ENCODE data around the gene MTERF2.
A peak's percentile ranks its signal among the peaks of the same experiment; 100 is the strongest.

The MTERF2 gene

DNA sequence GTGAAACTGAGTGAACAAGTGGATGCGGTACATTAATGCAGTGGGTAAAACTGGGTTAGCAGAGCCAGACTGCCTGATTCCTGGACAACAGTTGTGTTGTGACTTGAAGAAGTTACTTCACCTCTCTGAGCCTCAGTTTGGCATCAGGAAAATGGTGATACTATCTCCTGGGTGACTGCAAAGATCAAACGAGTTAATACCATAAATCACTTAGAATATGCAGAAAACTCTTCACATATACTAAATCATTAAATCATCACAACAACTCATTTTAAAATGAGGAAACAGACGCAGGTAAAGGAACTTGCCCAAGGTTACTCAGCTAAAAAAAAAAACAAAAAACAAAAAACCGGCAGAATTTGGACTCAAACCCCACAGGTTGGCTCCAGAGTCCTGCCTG, 811 bp downstream of the MTERF2 start:
- DNase-seq: peak; percentile 24

DNA sequence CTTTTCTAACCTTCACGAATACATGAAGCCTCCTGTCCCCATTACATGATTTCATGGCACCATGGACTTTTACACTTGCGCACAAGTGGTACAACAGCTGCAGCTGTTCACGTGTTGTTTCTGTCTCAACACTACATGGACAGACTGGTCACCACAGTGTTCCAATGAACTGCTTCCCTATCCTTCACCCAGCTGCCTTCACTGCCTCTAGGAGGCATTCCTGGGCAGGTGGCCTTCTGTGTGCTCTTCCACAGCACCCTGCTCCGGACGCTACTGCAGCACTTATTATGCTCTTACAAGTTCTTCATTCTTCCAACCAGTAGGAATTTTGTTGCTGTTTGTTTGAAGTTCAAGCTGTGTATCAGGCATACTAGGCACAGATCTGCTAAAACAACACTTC, 1.5 kb downstream of the MTERF2 start:
- DNase-seq: no peak

- peak; percentile 92 for DNase-seq
These were observed 2.3 kb downstream of the MTERF2 start for GRCh38 chr12:106984588-106985137.

DNA sequence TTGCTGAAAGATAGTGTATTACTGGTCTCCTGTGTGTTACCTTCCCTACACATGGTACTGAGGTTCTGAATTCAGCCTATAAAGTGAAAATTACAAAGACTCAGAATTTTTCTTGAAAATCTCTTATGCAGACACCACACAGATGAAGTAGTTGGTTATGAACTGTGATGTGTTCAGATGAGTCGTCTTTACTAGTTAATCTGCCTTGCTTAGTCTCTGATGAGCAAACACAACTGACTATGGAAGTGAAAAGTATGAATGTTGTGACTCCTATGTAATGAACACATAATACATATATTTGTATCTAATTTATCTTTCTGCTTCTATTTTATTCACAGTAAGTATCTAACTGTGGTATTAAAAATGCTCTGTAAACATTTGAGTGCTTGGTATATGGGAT, 4.7 kb downstream of the MTERF2 start:
- DNase-seq: no peak

GRCh38 chr12:106981788-106982187, 5.2 kb downstream of the MTERF2 start:
- no peak for DNase-seq

DNA sequence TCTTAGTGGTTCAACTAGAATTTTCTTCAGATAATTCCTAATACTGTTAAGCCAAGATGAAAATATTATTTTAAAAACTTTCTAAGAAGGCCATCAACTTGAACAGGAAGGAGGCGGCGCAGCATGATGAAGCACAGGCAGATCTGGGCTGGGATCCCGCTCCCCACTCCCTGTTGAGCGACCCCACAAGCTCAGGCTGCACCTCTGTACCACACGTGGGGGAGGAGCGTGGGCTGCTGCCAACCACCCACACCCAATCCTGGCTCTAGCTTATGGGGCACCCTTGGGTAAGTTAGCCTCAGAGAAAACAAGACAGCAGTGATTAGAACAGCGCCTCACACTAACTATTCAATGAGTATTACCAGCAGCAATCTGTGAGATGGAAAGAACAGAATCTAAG, 6.0 kb downstream of the MTERF2 start:
- DNase-seq: no peak

DNA sequence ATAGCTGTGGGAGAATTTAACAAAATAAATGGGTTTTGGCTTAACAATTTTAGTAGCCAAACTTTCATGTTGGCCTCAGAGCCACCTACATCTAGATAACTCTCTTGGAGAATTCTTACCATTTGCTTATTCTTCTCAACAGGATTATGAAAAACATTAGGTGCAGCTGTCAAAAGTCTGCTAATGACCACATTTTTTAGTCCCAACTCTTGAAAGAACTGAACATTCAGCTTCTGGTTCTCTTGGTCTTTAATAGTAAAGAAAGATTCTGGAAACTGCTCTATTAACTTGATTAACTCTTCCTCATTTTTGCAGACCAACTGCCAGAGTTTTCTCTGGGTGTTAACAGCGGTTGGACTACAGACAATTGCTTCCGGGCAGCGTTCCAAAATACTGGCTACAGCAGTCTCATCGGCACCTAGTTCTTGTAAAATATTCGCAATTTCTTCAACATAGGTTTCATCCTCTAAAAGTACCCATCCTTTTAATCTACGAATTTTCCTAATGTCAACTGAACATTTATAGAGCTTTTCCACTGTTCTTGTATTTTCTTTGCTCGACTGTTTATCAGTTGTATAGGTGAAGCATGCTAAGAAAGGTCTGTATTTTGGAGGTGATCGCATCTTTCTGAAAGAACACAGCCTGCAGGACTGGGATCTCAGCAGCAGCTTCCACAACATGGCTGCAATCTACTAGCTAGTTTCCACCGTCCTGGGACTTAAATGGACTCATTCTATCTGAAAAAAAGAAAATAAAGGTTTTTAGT, 8.7 kb downstream of the MTERF2 start:
- DNase-seq: no peak

DNA sequence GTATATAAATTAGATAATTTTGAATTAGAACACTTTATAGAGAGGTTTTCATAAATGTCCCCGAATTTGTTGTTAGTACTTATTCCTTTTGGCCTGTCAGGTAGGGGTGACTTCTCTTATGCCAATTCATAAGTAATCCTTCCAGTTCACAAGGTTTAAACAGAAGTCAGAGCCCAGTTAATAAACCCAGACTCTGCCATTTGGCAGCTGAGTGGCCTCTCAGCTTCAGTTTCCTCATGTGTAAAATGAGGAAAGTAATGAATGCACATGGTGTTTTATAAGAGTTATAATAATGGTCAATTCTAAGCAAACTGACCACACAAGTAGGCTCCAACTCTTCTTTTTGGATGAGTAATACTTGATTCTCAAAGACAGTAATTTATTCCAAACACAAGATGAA, 10.3 kb downstream of the MTERF2 start:
- no peak for DNase-seq

DNA sequence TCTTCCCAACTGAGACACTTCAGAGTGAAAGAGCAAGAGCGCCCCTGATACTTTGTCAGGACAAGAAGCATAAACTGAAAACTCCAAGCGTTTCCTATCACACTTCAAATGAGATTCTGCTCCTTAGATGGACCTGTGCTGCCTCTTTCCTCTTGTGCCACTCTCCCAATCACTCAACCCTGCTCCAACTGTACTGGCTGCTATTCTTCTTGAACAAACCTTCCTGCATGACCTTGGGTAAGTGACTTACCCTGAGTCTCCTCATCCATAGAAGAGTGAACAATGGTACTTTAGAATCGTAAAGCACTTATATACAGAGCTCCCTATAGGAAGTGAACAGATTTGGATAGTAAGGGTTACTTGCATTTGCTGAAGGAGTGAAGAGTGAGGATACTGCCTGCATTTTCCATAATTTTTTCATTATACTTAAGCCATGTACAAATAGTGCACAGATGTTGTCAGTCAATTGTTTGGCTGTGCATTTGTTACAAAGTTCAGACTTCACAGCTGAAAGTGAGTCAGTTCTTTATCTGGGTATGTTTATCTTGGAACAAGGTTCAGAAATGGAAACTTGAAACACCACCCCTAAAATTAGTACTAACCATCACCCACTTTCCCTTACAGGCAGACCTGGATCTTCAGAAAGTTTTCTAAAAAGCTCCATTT, 10.8 kb downstream of the MTERF2 start:
- peak; percentile 9 for DNase-seq

DNA sequence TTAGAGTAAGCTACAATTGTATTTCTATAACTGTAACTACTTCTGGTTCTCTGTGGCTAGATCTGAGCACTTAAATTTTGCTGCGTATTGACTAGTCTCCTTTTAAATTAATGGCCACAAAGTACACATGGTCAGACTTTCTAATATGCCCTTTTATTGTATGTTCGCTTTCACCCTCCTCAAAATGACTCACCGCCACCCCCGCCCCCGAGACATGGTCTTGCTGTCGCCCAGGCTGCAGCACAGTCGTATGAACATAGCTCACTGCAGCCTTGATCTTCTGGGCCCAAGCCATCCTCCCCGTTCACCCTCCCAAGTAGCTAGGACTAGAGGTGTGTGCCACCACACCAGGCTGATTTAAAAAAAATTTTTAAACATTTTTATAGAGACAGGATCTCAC, 11.8 kb downstream of the MTERF2 start:
- DNase-seq: no peak

DNA sequence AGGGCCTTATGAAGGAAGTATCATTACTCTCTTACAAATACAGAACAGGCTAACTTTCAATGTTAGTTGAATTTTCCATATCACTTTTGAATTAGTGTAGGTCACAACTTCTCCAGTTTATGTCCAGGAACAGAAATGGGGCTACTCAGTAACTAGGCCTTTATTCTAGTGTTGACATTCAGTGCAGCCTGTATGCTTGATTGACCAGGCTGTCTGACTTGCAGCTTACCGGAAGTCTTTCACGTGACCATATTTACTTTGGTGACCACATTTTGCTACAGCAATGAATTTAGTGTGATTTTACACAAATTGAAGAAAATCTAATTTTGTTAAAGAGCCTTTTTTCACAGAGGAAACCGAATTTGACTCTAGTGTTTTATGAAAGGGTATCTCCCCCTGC, 12.4 kb downstream of the MTERF2 start:
- DNase-seq: no peak

DNA sequence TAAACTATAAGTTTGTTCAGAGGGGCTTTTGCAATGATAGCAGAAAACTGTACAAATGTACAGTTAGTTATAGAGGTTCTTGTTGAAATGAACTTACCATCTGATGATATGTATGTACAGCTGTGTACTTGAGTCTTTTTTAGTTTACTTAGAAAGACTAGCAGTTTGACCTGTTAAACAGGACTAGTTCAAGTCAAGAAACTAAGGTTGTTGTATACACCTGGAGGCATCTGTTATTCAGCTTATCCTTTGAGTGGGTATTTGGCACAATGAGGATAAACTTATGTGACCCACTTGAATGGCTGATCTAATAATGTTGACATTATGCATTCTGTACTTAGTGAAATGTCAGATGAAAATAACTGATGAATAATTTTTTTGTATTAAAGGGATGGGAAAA, 13.4 kb downstream of the MTERF2 start:
- DNase-seq: no peak

DNA sequence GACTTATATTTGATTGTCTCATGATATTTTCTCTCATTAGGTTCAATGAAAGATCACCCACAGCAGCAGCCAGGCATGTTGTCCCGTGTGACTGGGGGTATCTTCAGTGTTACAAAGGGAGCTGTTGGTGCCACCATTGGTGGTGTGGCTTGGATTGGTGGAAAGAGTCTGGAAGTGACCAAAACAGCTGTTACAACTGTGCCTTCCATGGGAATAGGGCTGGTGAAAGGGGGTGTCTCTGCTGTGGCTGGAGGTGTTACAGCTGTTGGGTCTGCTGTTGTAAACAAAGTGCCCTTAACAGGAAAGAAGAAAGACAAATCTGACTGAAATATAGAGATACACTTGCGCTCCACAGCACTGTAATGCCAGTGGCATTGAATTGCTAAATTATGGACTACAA, 15.9 kb downstream of the MTERF2 start:
- no peak for DNase-seq

- DNase-seq: no peak
These were observed 22.4 kb downstream of the MTERF2 start for GRCh38 chr12:106964526-106964925.

- no peak for DNase-seq
These were observed 24.7 kb downstream of the MTERF2 start for GRCh38 chr12:106962286-106962685.

- no peak for DNase-seq
These were observed 26.5 kb downstream of the MTERF2 start for GRCh38 chr12:106960443-106960842.

- DNase-seq: no peak
These were observed 29.4 kb downstream of the MTERF2 start for GRCh38 chr12:106957583-106957982.

GRCh38 chr12:106956048-106956578, 30.8 kb downstream of the MTERF2 start:
- DNase-seq: peak; percentile 43

- DNase-seq: peak; percentile 89
These were observed 31.4 kb downstream of the MTERF2 start, which contains the start of gene TMEM263 for GRCh38 chr12:106955377-106956047. Gene TMEM263, plus strand, starts transcription at chr12:106955907. Its CDS starts 11,210 bp downstream, at chr12:106967117.

- no peak for DNase-seq
These were observed 32.2 kb downstream of the MTERF2 start for GRCh38 chr12:106954462-106955376.

DNA sequence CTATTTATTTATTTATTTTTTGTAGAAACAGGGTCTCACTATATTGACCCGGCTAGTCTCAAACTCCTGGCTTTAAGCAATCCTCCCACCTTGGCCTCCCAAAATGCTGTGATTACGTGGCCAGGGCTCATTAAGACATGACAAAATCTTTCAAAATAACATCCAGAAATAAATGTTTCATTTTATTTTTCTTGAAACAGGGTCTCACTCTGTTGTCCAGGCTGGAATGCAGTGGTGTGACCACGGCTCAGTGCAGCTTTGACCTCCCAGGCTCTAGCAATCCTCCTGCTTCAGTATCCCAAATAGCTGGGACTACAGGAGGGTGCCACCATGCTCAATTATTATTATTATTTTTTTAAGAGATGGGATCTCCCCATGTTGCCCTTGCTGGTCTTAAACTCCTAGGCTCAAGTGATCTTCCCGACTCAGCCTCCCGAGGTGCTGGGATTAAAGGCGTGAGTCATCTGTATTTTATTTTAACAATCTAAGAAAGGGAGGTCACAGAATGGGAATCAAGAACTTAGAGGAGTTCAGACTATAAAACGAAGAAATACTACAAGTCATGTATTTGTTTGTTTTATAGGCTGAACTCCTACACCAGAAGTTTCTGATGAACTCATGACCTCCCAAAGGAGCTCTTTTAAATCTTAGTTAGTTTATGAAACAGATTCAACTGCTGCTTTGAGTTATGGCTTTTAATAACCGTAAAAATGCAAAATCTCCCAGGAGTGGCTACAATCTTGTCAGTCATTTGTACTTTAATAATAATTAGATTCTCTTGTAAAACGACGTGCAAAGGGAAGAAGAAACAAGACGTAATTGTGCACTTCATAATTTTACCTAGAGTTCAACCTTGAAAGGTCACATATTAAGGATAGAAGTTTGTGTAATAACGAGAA, 33.3 kb downstream of the MTERF2 start:
- no peak for DNase-seq

All from hematopoietic multipotent progenitor cell treated with erythropoietin and hydrocortisone succinate and interleukin-3 and kit ligand, for 8 days (in vitro differentiated cells).